ENCODE measurements around the gene ZBED6.

The ZBED6 gene

DNA sequence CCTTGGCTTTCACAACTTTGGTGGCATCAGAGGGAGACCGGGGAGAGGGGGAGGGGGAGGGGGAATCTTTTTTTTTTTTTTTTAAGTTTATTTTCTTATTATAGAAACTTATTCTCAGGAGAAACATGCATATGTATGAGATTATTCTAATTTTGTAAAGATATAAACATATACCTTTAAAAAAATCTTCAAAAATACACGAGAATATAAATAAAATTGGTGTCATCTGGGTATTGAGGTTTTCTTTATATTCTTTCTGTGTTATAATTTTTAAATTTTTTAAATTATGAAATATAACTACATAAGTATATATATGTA lies 47.1 kb downstream of the ZBED6 start:
- DNase-seq (ENCODE audit: low spot score), result no peak

DNA sequence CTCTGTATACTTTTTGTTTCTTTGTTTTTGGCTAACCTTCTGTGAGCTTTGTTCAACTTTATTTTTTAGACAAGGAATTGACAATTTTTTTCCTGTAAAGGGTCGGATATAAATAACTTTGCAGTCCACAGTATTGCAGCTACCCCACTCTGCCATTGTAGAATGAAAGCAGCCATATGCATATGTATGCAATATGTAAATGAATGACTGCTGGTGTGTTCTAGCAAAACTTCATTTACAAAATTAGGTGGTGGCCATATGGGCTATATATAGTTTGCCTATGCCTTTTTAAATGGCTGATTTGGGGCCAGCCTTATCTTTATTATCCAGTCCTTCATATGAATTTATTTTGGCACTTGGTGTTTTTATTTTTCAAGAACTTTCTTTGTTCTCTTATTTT lies 48.0 kb downstream of the ZBED6 start:
- no peak for DNase-seq (ENCODE audit: low spot score)
